Measurements from ENCODE around the gene DVL3.
"Not testable (repeated sequence)": the region's sequence is repeated elsewhere in the genome, so short reads cannot be mapped to it uniquely, and the experiment has no call there.

DVL3 gene
- 29.9 to 42.4 reads per million in 2 donors for total RNA-seq

DNA sequence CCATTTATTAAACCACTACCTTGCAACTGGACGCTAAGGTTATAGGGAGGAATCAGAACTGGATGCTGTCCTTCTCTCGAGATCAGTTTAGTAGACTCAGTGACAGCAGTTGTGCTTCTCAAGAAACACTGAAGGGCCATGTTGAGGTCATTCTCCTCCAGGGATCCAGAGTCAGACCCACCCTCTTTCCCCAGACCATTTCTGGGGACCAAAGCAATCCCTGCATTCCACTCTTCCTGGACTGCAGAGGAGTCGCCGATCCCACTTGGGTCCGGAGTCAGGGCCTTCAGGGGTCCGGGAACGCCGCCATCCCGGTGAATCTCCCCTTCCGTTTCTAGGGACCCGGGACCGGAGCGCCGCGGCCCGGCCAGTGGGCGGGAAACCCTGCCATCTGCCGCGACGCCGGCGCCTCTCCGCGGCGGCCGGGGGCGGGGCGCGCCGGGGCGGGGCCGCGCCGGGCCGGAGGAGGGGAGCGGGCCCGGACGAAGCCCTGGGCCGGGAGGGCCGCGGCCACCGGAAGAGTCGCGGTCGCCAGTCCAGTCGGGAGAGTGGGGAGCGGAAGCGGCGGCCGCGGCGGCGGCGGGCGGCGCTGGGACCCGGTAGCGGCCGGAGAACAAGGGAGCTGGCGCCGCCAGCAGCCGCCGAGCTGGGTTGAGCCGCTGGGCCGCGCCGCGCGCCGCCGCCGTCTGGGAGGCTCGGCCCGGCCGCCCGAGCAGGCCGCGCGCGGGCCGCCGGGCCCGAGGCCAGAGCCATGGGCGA is at the start of gene DVL3:
TSS of gene DVL3 (plus strand) at position 493 of the 759 bp plus-strand sequence. CDS start at position 752, 259 bp downstream.
- DNase-seq, result peak in 2 of 5 experiments; percentile 18 to 55

DNA sequence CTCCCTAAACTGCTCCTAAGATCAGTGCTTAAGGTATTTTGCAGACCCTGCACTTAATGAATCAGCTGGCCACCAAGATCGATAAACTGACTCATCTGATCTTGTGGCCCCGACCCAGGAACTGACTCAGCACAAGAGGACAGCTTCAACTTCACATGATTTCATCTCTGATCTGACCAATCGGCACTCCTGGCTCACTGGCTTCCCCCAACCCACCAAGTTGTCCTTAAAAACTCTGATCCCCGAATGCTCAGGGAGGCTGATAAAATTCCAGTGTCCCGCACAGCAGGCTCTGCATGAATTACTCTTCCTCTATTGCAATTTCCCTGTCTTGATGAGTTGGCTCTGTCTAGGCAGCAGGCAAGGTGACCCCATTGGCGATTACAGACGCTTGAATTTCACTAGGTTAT is 44.9 kb upstream of the DVL3 start:
- DNase-seq, result no peak

DNA sequence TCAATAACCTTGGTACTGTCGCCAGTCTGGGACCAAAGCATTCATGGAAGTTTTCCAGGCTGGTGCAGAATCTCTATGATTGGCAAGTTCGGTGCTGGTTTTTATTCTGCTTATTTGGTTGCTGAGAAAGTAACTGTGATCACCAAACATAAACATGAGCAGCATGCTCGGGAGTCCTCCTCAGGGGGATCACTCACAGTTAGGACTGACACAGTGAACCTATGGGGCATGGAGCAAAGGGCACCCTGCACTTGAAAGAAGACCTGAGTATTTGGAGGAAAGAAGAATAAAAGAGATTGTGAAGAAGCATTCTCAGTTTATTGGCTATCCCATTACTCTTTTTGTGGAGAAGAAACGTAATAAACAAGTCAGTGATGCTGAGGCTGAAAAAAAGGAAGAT is 39.2 kb upstream of the DVL3 start:
- DNase-seq, result no peak

DNA sequence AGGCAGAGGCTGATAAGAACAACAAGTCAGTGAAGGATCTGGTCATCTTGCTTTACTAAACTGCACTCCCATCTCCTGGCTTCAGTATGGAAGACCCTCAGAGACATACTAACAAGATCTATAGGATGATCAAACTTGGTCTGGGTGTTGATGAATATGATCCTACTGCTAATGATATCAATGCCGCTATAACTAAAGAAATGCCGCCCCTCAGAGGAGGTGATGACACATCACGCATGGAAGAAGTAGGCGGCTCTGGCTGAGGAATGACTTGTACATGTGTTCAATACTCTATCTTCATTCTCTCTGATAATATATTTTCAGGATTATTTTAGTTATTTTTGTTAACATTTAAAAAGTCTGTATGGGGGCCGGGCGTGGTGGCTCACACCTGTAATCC is 37.5 kb upstream of the DVL3 start:
- DNase-seq, result no peak

DNA sequence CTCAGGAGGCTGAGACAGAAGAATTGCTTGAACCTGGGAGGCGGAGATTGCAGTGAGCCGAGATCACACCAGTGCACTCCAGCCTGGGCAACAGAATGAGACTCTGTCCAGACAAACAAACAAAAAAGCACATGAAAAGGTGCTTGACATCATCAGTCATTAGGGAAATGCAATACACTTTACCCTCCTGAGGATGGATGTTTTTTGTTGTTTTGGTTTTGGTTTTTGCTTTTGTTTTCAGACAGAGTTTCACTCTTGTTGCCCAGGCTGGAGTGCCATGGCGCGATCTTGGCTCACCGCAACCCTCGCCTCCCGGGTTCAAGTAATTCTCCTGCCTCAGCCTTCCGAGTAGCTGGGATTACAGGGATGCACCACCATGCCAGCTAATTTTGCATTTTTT is 34.1 kb upstream of the DVL3 start:
- DNase-seq, result not testable (repeated sequence)

DNA sequence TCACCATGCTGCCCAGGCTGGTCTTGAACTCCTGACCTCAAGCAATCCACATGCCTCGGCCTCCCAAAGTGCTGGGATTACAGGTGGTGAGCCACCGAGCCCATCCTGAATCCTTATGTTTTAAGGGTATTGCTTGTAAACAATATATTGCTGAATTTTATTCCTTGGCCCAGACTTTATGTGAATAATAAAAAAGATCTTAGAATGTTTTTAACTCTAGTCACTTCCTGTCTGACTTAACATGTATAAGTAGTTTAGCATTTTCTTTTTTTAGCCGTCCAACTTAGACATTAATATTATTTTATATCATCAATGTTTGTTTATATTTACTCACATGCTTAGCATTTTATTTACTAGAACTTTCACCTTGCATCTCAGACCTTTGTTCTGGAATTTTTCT is 29.2 kb upstream of the DVL3 start:
- no peak for DNase-seq

DNA sequence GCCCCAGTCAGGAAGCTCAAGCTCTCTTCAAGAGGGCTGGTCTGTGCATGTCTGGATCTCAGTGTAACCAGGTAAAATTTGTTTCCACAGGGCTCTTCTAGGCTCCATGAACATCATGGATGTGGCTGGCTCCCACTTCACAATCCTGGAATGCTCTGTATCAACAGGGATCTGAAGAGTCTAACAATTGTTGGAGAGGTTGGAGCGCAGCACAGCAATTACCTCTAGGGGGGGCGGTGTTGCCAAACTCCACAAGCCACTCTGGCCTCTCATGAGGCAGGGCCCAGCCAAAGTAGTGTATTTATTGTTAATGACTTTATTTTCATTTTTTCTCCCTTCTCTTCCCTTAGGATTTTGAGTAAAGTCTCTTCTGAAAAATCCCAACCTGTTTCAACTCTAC is 26.2 kb upstream of the DVL3 start:
- peak in 1 of 5 experiments; percentile 9 for DNase-seq

DNA sequence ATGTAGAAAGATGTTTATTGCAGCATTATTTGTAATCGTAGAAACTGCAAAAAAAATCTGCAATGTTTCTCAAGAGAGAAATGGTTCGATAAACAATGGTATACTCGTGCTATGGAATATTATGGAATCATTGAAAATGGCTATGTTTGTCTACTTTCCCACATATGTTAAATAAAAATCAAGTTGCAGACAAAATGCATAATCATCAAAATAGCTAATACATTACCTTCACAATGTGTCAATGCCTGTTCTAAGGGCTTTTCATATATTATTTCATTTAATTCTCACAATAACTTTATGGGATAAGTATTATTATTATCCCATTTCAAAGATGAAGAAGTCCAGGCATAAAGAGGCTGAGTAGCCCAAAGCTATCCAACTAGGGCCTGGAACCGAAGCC is 22.2 kb upstream of the DVL3 start:
- no peak for DNase-seq

DNA sequence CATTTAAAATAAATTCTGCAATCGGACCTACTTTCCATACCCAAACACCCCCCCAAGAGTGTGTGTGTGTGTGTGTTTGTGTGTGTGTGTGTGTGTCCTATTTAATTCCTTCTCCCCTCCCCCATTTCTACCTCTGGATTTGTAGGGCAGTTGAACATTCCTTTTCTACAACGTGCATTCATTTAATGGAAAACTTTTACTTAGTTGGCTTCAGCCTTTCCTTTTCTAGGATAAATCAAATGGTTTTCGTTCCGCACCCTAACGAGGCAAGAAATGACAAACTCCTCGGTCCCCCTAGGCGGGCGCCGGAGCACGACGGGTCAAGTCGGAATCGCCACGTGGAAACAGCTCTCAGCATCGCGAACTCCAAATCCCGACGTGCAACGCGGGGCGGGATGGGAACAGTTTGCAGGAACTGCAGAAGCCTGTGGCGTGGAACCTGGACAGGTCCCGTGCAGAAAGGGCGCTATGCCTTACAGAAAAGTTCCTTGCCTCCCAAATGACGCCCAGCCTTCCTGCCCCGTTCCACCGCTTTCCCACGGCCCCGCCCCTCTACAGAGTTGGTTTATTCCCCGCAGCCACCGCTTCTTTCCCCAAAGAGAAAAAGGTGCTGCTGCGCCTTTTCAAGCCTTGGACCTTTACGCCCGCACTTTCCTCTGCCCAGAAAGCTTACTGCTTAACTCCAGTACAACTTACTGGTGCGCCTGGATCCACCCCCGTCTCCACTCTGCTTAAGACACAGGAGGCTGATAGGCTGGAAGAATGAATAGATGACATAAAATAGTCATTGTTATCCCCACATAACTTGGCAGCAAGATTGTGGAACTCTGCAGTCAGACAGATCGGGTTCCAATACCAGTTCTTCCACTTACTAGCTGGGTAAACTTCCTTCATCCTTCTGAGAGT is 21.1 kb upstream of the DVL3 start:
- DNase-seq, result peak in 4 of 5 experiments; percentile 7 to 43 (median 27)

DNA sequence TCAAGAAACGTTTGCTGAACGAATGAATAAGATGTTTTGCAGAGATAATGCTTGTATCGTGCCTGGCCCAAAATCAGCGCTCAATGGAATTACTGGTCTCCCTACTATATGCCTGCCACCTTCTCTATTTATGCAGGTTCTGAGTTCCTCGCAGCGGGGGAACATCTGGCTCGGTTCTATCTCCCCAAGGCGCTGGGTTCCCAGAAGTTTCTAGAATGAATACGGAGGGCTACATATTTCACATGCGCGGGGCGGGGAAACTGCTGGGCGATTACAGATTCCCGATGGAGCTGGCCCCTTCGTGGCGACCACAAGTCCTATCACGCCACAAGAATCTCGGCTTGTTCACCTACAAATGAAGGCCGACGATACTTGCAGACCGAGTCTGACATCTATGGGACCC is 20.4 kb upstream of the DVL3 start:
- no peak for DNase-seq

DNA sequence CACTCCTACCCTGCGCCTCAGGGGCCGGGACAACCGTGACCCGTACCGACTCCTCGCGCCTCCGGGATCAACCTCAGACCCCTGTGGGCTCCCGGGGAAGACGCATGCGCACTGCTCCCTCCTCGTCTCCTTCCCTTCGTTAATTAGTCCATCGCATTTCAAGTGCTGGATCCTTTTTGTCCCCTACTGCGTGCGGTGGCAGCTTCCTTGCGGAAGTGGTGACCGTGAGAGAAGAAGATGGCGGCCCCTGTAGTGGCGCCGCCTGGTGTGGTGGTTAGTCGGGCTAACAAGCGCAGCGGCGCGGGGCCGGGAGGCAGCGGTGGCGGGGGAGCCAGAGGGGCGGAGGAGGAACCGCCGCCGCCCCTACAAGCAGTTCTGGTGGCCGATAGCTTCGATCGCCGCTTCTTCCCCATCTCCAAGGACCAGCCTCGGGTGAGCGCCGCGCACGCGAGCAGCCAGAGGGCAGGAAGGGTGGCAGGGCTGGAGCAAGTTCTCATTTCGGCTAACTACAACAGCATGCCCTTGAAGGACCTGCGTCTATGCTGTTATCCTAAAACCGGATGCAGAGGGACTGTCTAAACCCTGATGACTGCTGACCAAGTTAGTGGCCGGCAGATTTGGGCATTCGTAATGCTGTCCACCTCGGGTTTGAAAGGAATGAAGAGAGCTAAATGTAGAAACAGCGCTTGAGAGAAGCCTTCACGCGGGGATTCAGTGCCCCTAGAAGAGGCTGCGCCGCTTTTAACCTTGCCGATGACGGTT is 19.8 kb upstream of the DVL3 start, which contains the start of gene EIF2B5:
TSS of gene EIF2B5 (plus strand) at position 210 of the 762 bp plus-strand sequence. CDS start at position 238, 28 bp downstream.
- DNase-seq, result peak; percentile 66 to 93 (median 79)

DNA sequence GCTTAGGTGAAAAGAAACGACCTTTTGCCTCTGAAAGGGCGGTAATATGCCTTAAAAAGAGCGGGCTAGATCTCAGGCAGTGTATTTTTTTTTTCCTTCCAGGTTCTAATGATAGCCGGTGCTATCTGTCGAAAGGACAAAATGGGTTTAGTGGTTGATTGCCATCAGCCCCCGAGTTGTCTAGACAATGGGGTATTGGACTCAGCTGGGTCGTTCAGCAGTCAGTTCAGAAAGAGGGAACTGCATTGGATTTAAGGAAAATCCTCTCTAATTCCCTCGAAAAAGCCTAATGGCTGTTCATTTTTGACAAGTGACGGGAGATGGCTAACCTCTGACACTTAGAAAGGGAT is 19.3 kb upstream of the DVL3 start:
- DNase-seq, result no peak

DNA sequence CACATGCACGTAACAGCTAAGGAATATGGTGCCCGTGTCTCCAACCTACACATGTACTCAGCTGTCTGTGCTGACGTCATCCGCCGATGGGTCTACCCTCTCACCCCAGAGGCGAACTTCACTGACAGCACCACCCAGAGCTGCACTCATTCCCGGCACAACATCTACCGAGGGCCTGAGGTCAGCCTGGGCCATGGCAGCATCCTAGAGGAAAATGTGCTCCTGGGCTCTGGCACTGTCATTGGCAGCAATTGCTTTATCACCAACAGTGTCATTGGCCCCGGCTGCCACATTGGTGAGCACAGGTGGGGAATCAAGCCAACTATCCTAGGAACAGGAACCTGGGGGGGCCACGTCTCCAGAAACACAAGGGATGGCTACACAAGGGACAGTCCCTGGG is 14.7 kb upstream of the DVL3 start:
- DNase-seq, result no peak

DNA sequence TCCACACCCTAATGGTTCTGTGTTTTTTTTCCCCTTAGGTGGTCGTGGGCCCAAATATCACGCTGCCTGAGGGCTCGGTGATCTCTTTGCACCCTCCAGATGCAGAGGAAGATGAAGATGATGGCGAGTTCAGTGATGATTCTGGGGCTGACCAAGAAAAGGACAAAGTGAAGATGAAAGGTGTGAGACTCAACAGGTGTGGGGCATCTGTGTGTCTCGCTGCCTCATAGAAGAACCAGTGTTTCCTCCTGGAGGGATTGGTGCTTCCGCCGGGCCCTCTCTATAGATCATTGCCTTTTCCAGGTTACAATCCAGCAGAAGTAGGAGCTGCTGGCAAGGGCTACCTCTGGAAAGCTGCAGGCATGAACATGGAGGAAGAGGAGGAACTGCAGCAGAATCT is 13.0 kb upstream of the DVL3 start:
- DNase-seq, result no peak

DNA sequence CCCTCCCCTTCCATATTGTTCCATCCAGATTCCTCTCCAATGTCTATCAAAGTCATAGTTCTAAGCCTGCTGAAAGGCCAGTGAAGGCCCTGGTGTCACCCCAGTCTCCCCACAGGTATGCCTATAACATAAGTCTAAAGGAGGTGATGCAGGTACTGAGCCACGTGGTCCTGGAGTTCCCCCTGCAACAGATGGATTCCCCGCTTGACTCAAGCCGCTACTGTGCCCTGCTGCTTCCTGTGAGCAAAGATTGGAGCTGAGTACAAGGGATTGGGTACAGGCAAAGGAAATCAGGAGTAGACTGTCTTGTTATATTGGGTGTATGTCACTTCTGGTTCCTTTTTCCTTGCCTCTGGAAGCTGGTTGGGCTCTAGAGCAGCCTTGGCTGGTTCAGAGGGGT is 11.8 kb upstream of the DVL3 start:
- no peak for DNase-seq

DNA sequence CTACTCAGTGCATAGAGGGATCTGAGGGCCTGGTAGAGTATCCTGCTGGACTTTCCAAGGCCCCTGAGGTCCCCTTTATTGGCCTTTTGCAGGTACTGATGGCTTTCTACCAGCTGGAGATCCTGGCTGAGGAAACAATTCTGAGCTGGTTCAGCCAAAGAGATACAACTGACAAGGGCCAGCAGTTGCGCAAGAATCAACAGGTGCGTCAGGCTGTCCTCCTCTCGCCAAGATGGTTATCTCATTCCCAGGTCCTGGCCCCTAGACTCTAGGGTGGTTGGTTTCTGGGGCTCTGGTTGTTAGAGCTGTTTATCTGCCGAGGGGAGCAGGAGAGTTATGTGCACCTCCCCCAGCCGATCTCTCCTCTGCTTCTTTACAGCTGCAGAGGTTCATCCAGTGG is 10.7 kb upstream of the DVL3 start:
- no peak for DNase-seq

DNA sequence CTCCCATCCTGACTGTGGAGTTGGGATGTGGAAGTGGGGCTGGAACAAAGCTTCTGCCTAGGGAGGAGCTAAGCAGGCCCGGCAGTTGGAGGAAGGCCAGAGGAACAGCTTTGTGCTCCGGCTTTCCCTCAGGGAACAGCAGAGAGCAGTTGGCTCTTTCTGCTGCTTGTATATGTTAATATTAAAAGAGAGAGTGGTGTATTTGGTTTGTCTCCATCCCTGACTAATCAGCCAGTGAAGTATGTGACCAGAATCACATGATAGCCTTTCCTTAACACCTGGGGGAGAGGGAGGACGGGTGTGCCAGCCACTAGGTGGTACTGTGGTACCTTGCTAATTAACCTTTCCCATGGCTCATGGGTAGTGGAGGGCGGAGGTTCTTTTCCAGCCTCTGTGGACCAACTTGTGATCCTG is 10.1 kb upstream of the DVL3 start:
- peak in 1 of 5 experiments; percentile 33 for DNase-seq

DNA sequence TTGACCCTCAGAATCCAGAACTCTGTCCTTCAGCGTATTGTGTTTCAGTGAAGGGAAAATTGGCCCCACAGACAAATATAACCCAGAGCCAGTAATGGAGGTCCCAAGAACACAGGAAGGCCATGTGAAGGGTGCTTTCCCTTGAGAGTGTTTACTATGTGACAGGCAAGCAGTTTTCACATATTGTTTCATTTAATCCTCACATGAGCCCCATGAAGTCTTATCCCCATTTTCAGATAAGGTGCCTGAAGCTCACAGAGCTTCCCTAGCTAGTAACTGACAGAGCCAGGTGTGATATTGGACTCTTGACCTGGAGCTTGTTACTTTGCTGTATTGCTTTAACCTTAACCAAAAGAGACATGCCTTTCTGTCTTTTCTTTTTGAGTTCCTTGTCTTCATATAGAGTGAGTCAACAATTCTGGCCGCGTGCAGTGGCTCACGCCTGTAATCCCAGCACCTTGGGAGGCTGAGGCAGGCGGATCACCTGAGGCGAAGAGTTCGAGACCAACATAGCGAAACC is 9.4 kb upstream of the DVL3 start:
- DNase-seq, result no peak

DNA sequence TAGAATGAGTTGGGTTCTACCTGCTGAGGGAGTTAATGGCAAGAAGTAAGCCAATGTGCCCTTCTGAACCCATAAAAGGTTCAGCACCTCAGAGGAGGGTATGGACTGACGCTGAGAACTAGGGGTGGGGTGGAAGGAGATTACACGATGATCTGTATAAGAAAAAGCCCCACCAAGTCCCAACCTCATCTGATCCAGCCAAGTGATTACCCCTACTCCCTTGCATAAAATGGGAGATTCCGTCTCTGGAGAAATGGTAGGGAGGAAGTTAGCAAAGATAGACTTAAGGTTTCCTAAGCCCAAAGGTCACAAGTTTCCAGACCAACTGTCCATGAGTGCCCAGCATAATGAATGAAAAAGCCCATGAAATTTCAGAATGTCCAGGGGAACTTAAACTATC is 7.1 kb upstream of the DVL3 start:
- DNase-seq, result no peak

DNA sequence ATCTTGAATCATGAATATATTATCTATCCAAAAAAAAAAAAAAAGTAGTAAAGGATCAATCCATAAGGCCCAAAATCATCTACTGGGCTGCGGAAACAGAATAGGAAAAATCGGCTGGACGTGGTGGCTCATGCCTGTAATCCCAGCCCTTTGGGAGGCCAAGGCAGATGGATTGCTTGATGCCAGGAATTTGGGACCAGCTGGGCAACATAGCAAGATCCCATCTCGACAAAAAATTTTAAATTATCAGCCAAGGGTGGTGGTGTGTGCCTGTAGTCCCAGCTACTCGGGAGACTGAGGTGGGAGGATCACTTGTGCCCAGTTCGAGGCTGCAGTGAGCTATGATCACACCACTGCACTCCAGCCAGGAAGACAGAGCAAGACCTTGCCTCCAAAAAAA is 6.1 kb upstream of the DVL3 start:
- no peak for DNase-seq

DNA sequence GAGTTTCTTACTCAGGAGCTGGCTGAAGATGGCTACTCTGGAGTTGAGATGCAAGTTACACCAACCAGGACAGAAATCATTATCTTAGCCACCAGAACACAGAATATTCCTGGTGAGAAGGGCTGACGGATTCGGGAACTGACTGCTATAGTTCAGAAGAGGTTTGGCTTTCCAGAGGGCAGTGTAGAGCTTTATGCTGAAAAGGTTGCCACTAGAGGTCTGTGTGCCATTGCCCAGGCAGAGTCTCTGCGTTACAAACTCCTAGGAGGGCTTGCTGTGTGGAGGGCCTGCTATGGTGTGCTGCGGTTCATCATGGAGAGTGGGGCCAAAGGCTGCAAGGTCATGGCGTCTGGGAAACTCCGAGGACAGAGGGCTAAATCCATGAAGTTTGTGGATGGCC is 5.4 kb upstream of the DVL3 start:
- not testable (repeated sequence) for DNase-seq

DNA sequence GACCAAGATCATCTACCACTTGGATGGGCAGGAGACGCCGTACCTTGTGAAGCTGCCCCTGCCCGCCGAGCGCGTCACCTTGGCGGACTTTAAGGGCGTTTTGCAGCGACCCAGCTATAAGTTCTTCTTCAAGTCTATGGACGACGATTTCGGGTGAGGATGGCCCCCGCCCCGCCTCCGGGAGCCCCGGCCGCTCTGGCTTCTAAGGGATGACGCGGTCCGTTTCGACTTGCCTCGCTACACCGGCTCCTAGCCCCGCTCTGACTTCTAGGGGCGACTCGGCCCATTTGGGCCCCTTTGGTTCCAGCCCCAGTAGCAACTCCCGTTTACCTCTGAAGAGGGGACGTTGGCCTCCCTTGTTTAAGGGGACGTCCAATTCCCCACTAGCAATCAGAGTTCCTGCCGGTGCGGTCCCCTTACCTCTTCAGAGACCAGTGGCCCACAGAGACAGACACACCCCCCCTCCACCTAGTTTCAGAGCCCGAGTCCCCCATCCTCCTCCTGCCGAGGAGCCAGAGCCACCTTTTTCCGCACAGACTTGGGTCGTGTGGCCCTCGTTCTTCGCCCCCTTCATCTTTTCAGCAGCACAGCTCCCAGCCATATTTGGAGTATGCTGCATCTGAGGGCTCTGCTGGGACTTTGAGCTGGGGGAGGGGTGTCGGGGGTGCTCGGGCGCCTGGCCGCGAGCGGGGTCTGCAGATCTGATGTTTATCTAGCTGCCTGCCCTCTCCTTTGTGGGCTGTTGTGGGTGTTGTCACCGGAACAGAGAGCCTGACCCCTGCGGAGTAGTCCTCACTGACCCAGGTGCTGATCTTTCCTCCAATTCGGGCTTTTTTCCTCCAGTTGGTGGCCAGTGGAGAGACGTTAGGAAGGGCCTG is 706 bp downstream of the DVL3 start:
- DNase-seq, result peak in 3 of 5 experiments; percentile 27 to 58 (median 30)
